NCI-H748 (cell line): ENCODE results near the gene TIMP1.

Experiments used
- DNase-seq: peaks from one replicate; lab custom pipeline; 2025; ENCODE audit not compliant: unreplicated experiment; lab: John Stamatoyannopoulos, UW

Gene TIMP1

GRCh38 chrX:47573341-47574075 is 8.7 kb upstream of the TIMP1 start:
- DNase-seq, result no peak

GRCh38 chrX:47574076-47574546 is 8.1 kb upstream of the TIMP1 start:
- no peak for DNase-seq

GRCh38 chrX:47574547-47575301 is 7.5 kb upstream of the TIMP1 start:
- DNase-seq, result no peak

GRCh38 chrX:47576021-47576898 is 6.0 kb upstream of the TIMP1 start:
- no peak for DNase-seq

- DNase-seq, result no peak
Observed at GRCh38 chrX:47577424-47577823, 4.8 kb upstream of the TIMP1 start.

- DNase-seq, result no peak
Observed at GRCh38 chrX:47577901-47578300, 4.3 kb upstream of the TIMP1 start.

- no peak for DNase-seq
Observed at GRCh38 chrX:47578692-47579091, 3.5 kb upstream of the TIMP1 start.

- DNase-seq, result no peak
Observed at GRCh38 chrX:47579537-47579936, 2.7 kb upstream of the TIMP1 start.

- no peak for DNase-seq
Observed at GRCh38 chrX:47583240-47583861, 1.1 kb downstream of the TIMP1 start.

- no peak for DNase-seq
Observed at GRCh38 chrX:47584714-47585113, 2.5 kb downstream of the TIMP1 start.

- no peak for DNase-seq
Observed at GRCh38 chrX:47585273-47585672, 3.0 kb downstream of the TIMP1 start.

- DNase-seq, result no peak
Observed at GRCh38 chrX:47586043-47586787, 4.0 kb downstream of the TIMP1 start.

GRCh38 chrX:47587091-47587891 is 5.1 kb downstream of the TIMP1 start:
- DNase-seq, result no peak

- peak; percentile 0 for DNase-seq
Observed at GRCh38 chrX:47587906-47588735, 5.9 kb downstream of the TIMP1 start.

GRCh38 chrX:47590984-47591383 is 8.7 kb downstream of the TIMP1 start:
- DNase-seq, result no peak

GRCh38 chrX:47593522-47593921 is 11.3 kb downstream of the TIMP1 start:
- no peak for DNase-seq

GRCh38 chrX:47595716-47596251 is 13.5 kb downstream of the TIMP1 start:
- no peak for DNase-seq

GRCh38 chrX:47596256-47596655 is 14.0 kb downstream of the TIMP1 start:
- no peak for DNase-seq
